T-cell (primary cell): ENCODE measurements around the gene HEPHL1. TPM values are rescaled to one million over a fixed set of nuclear protein-coding genes. Genes with fewer than 3 reads are reported as not detected.

Source experiments
- ATAC-seq, 4 experiments: fragments of 200-7000 bp in 3 of 4; fragments of 150-1000 bp in 1 of 4; cut with Tn5 transposase; replicated peaks in 1 of 4; 1 replicate in 3 of 4; 2 replicates in 1 of 4; pipeline ENCODE4 v1.10.0; 2021; ENCODE audit warnings: moderate library complexity in 3 of 4, mild to moderate bottlenecking in 2 of 4, moderate number of reproducible peaks in 1 of 4
- CTCF ChIA-PET, 2 donors: fragments of 300-600 bp; sonication (Branson Sonifier 250); formaldehyde crosslinking; loops; one replicate each; lab custom pipeline; 2022; ENCODE audit warnings: antibody characterized with exemption in 2 of 2; lab: Charles Lee
- POLR2A ChIA-PET, 2 donors: fragments of 300-600 bp; sonication (Branson Sonifier 250); formaldehyde crosslinking; loops; one replicate each; lab custom pipeline; 2022; ENCODE audit warnings: antibody characterized with exemption in 2 of 2; lab: Charles Lee
- DNase-seq, 35 experiments: peaks; one replicate each; pipeline versions ENCODE4 v3.0.0 to v3.0.0-alpha.2; 2013 to 2023
- H3K27ac ChIP-seq: one replicate; pipeline ENCODE4 v1.5.1; 2013; ENCODE audit warnings: low read length
- H3K27me3 ChIP-seq, 2 experiments: replicated peaks in 1 of 2; 1 replicate in 1 of 2; 2 replicates in 1 of 2; pipeline versions ENCODE4 v1.6.1 to v1.7.0; 2013; ENCODE audit warnings: low read length in 1 of 2, mixed read lengths in 1 of 2; ENCODE audit not compliant: control insufficient read depth in 2 of 2, insufficient read depth in 2 of 2; ENCODE audit errors: extremely low read depth in 1 of 2
- H3K36me3 ChIP-seq, 2 donors: 1 replicate in 1 of 2; 2 replicates in 1 of 2; pipeline versions ENCODE4 v1.6.1 to v1.7.0; 2013; ENCODE audit warnings: low read length in 1 of 2; ENCODE audit not compliant: control insufficient read depth in 2 of 2, insufficient read depth in 1 of 2; ENCODE audit errors: extremely low read depth in 1 of 2
- H3K4me1 ChIP-seq, 2 experiments: 1 replicate in 1 of 2; 2 replicates in 1 of 2; pipeline versions ENCODE4 v1.6.1 to v1.7.0; 2013; ENCODE audit warnings: low read length in 2 of 2, mixed read lengths in 1 of 2; ENCODE audit not compliant: insufficient read depth in 2 of 2, control insufficient read depth in 1 of 2; ENCODE audit errors: extremely low read depth in 1 of 2
- H3K4me3 ChIP-seq, 2 donors: 1 replicate in 1 of 2; 2 replicates in 1 of 2; pipeline versions ENCODE4 v1.5.1 to v1.7.0; 2013; ENCODE audit warnings: mild to moderate bottlenecking in 2 of 2, low read length in 1 of 2, moderate library complexity in 1 of 2; ENCODE audit not compliant: control insufficient read depth in 1 of 2; ENCODE audit errors: extremely low read depth in 1 of 2
- H3K9me3 ChIP-seq: 2 replicates; pipeline ENCODE4 v1.7.0; 2013
- H3K27ac Mint-ChIP-seq, 2 donors: one replicate each; pipeline ENCODE4 v1.8.0; 2020 to 2021; ENCODE audit warnings: mild to moderate bottlenecking in 2 of 2, mixed read lengths in 2 of 2
- H3K27me3 Mint-ChIP-seq, 2 donors: one replicate each; pipeline ENCODE4 v1.8.0; 2021 to 2022; ENCODE audit warnings: mixed read lengths in 2 of 2
- H3K36me3 Mint-ChIP-seq: one replicate; pipeline ENCODE4 v1.8.0; 2021; ENCODE audit warnings: mixed read lengths
- H3K4me1 Mint-ChIP-seq, 3 donors: one replicate each; pipeline ENCODE4 v1.8.0; 2020 to 2022; ENCODE audit warnings: mixed read lengths in 3 of 3, mild to moderate bottlenecking in 1 of 3
- H3K4me3 Mint-ChIP-seq, 3 donors: one replicate each; pipeline ENCODE4 v1.8.0; 2020 to 2022; ENCODE audit warnings: mild to moderate bottlenecking in 3 of 3, mixed read lengths in 3 of 3, moderate library complexity in 3 of 3
- H3K9me3 Mint-ChIP-seq, 3 donors: one replicate each; pipeline ENCODE4 v1.8.0; 2020 to 2022; ENCODE audit warnings: mixed read lengths in 3 of 3
- WGBS: methylation state at CpG from one replicate; pipeline ENCODE4 v1.1.5; 2013; ENCODE audit warnings: missing lambda C conversion rate; ENCODE audit not compliant: insufficient coverage; 5-methylcytosine and 5-hydroxymethylcytosine counted together
- total RNA-seq, 35 experiments: library from RNA in 6 of 35; stranded (reverse) in 6 of 35; fragments of 120-200 nt in 1 of 35; gene quantifications; one replicate each; pipeline versions ENCODE4 v1.2.1 to v1.2.4 and lab custom pipeline; 2013 to 2026

Gene HEPHL1
- total RNA-seq, 5 donors from 2014 or later (not counting 1 experiment from before 2014, with no cell fraction given), result not detected

- CTCF ChIA-PET, result no interaction called here
Measured at GRCh38 chr11:94000659-94001058, 20.5 kb upstream of the HEPHL1 start.

GRCh38 chr11:94002226-94002625, 18.9 kb upstream of the HEPHL1 start:
- no peaks in the 10 kb centered on the region for H3K9me3 ChIP-seq
- no peak overlapping the region for H3K27ac ChIP-seq
- peaks cover 0 to 2% of the 10 kb centered on the region in 2 donors for H3K27me3 Mint-ChIP-seq
- no peak overlapping the region for H3K27ac Mint-ChIP-seq
- no peaks in the 10 kb centered on the region for H3K27me3 ChIP-seq
- H3K4me1 Mint-ChIP-seq, result no peaks in the 10 kb centered on the region
- no peaks in the 10 kb centered on the region for H3K36me3 ChIP-seq
- H3K4me3 Mint-ChIP-seq, result no peak overlapping the region
- no peak for ATAC-seq
- no peaks in the 10 kb centered on the region for H3K36me3 Mint-ChIP-seq
- no peak for DNase-seq
- H3K9me3 Mint-ChIP-seq, result peaks cover 5 to 10% (median 7%) of the 10 kb centered on the region in 3 donors
- H3K4me1 ChIP-seq, result no peaks in the 10 kb centered on the region
- ChIA-PET CTCF (no interaction called here), POLR2A (no interaction called here)
- no CpG with 5 or more reads among the region's 2 CpGs for WGBS
- no peak overlapping the region for H3K4me3 ChIP-seq

More at GRCh38 chr11:94000659-94001058, 20.5 kb upstream of the HEPHL1 start:
- DNase-seq (no peak), ATAC-seq (no peak)
- Mint-ChIP-seq H3K36me3 (no peaks in the 10 kb centered on the region), H3K4me1 (no peaks in the 10 kb centered on the region), H3K9me3 (peaks cover 5 to 10% (median 7%) of the 10 kb centered on the region in 3 donors), H3K27ac (no peak overlapping the region), H3K27me3 (peaks cover 0 to under 1% of the 10 kb centered on the region in 2 donors), H3K4me3 (no peak overlapping the region)
- H3K4me1 ChIP-seq, result no peaks in the 10 kb centered on the region
- no peak overlapping the region for H3K27ac ChIP-seq
- no peaks in the 10 kb centered on the region for H3K9me3 ChIP-seq
- no peaks in the 10 kb centered on the region for H3K36me3 ChIP-seq
- WGBS, result no CpG with 5 or more reads among the region's 2 CpGs
- POLR2A ChIA-PET, result no interaction called here
- no peak overlapping the region for H3K4me3 ChIP-seq
- no peaks in the 10 kb centered on the region for H3K27me3 ChIP-seq

GRCh38 chr11:94007426-94007825, 13.7 kb upstream of the HEPHL1 start:
- Histone ChIP-seq H3K9me3 (no peaks in the 10 kb centered on the region), H3K36me3 (no peaks in the 10 kb centered on the region), H3K4me3 (no peak overlapping the region), H3K4me1 (no peaks in the 10 kb centered on the region), H3K27me3 (peaks cover 0 to 5% of the 10 kb centered on the region in 2 experiments), H3K27ac (no peak overlapping the region)
- DNase-seq (no peak), ATAC-seq (no peak)
- no peak overlapping the region for H3K27ac Mint-ChIP-seq
- H3K27me3 Mint-ChIP-seq, result peaks cover 9 to 16% of the 10 kb centered on the region in 2 donors
- no peaks in the 10 kb centered on the region for H3K9me3 Mint-ChIP-seq
- H3K36me3 Mint-ChIP-seq, result no peaks in the 10 kb centered on the region
- no peaks in the 10 kb centered on the region for H3K4me1 Mint-ChIP-seq
- ChIA-PET CTCF (no interaction called here), POLR2A (no interaction called here)
- no peak overlapping the region for H3K4me3 Mint-ChIP-seq

- peaks cover 9 to 18% of the 10 kb centered on the region in 2 donors for H3K27me3 Mint-ChIP-seq
- Histone ChIP-seq H3K36me3 (no peaks in the 10 kb centered on the region), H3K4me1 (no peaks in the 10 kb centered on the region), H3K27me3 (peaks cover 0 to 5% of the 10 kb centered on the region in 2 experiments), H3K9me3 (no peaks in the 10 kb centered on the region), H3K27ac (no peak overlapping the region), H3K4me3 (no peak overlapping the region)
- ATAC-seq (no peak), DNase-seq (no peak)
- H3K27ac Mint-ChIP-seq, result no peak overlapping the region
- no peak overlapping the region for H3K4me3 Mint-ChIP-seq
- no peaks in the 10 kb centered on the region for H3K4me1 Mint-ChIP-seq
- no peaks in the 10 kb centered on the region for H3K36me3 Mint-ChIP-seq
- CTCF ChIA-PET, result no interaction called here
- POLR2A ChIA-PET, result no interaction called here
- no CpG with 5 or more reads among the region's 4 CpGs for WGBS
- H3K9me3 Mint-ChIP-seq, result no peaks in the 10 kb centered on the region
Measured at GRCh38 chr11:94007906-94008305, 13.2 kb upstream of the HEPHL1 start.

- Histone ChIP-seq H3K9me3 (no peaks in the 10 kb centered on the region), H3K27ac (no peak overlapping the region), H3K27me3 (peaks cover 0 to 5% of the 10 kb centered on the region in 2 experiments), H3K4me1 (no peaks in the 10 kb centered on the region), H3K36me3 (no peaks in the 10 kb centered on the region), H3K4me3 (no peak overlapping the region)
- no peak for ATAC-seq
- POLR2A ChIA-PET, result no interaction called here
- Mint-ChIP-seq H3K4me1 (no peaks in the 10 kb centered on the region), H3K36me3 (no peaks in the 10 kb centered on the region), H3K27me3 (peaks cover 9 to 18% of the 10 kb centered on the region in 2 donors), H3K4me3 (no peak overlapping the region), H3K27ac (no peak overlapping the region), H3K9me3 (peaks cover under 1 to 8% (median under 1%) of the 10 kb centered on the region in 3 donors)
- no peak for DNase-seq
- no CpG with 5 or more reads among the region's 1 CpG for WGBS
- CTCF ChIA-PET, result no interaction called here
Measured at GRCh38 chr11:94010136-94010535, 11.0 kb upstream of the HEPHL1 start.

GRCh38 chr11:94011478-94011877, 9.7 kb upstream of the HEPHL1 start:
- H3K4me1 Mint-ChIP-seq, result no peaks in the 10 kb centered on the region
- ChIA-PET POLR2A (no interaction called here), CTCF (no interaction called here)
- Histone ChIP-seq H3K27me3 (peaks cover 0 to 5% of the 10 kb centered on the region in 2 experiments), H3K27ac (no peak overlapping the region), H3K36me3 (no peaks in the 10 kb centered on the region), H3K9me3 (no peaks in the 10 kb centered on the region), H3K4me3 (no peak overlapping the region), H3K4me1 (no peaks in the 10 kb centered on the region)
- WGBS, result 40% methylated on average over 1 of the region's 3 CpGs
- ATAC-seq (no peak), DNase-seq (no peak)
- peaks cover 3 to 14% (median 7%) of the 10 kb centered on the region in 3 donors for H3K9me3 Mint-ChIP-seq
- no peaks in the 10 kb centered on the region for H3K36me3 Mint-ChIP-seq
- H3K27me3 Mint-ChIP-seq, result peaks cover 7 to 18% of the 10 kb centered on the region in 2 donors
- no peak overlapping the region for H3K27ac Mint-ChIP-seq
- H3K4me3 Mint-ChIP-seq, result no peak overlapping the region

- Histone ChIP-seq H3K4me3 (no peak overlapping the region), H3K27ac (no peak overlapping the region), H3K36me3 (no peaks in the 10 kb centered on the region), H3K9me3 (no peaks in the 10 kb centered on the region), H3K27me3 (peaks cover 0 to 2% of the 10 kb centered on the region in 2 experiments), H3K4me1 (no peaks in the 10 kb centered on the region)
- Mint-ChIP-seq H3K9me3 (peaks cover 3 to 14% (median 7%) of the 10 kb centered on the region in 3 donors), H3K27ac (no peak overlapping the region), H3K4me1 (no peaks in the 10 kb centered on the region), H3K27me3 (peaks cover 0 to 2% of the 10 kb centered on the region in 2 donors), H3K36me3 (no peaks in the 10 kb centered on the region), H3K4me3 (no peak overlapping the region)
- ChIA-PET CTCF (no interaction called here), POLR2A (no interaction called here)
- DNase-seq (no peak), ATAC-seq (no peak)
Measured at GRCh38 chr11:94017446-94017845, 3.7 kb upstream of the HEPHL1 start.
